ENCODE data around the gene NDUFS2. TPM values are rescaled to one million over a fixed set of nuclear protein-coding genes. Genes with fewer than 3 reads are reported as not detected.

NDUFS2 gene
- total RNA-seq, 1 experiment from 2014 or later = 94.9 TPM

DNA sequence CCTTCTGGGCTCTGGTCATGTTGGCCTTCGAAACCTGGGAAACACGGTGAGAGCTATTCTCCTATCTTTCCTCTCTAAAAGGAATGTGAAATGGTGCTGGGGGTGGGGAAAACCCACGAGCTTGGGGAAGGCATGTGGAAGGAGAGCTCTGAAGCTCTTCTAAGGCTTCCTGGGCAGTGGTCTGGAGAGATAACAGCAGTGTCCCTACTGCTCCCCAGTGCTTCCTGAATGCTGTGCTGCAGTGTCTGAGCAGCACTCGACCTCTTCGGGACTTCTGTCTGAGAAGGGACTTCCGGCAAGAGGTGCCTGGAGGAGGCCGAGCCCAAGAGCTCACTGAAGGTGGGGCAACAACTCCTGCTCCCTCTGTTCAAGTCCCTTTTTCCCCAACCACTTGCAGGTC lies 40.1 kb upstream of the NDUFS2 start:
- POLR2A ChIA-PET = no interaction called here

GRCh38 chr1:161162806-161163205 lies 39.4 kb upstream of the NDUFS2 start:
- H3K36me3 ChIP-seq (ENCODE audit: control insufficient read depth, insufficient read depth, low read length) = peaks cover 5% of the 10 kb centered on the region; the same call in 1 of the 2 replicates
- POLR2A ChIA-PET = no interaction called here

More for the DNA sequence above, 40.1 kb upstream of the NDUFS2 start:
- no peak for DNase-seq (ENCODE audit: low read depth, low spot score)
- ATAC-seq = no peak
- no peaks in the 10 kb centered on the region for H3K9me3 ChIP-seq (ENCODE audit: control insufficient read depth, insufficient read depth, low read depth, low read length)
- CTCF ChIA-PET = no interaction called here
- H3K4me3 ChIP-seq (ENCODE audit: low read depth in 2 of 2, low read length in 2 of 2) = no peak overlapping the region
- TF ChIP-seq TCF7L2 (IDR thresholded peaks at IDR 0.05; ENCODE audit: low read depth, low read length) (no peak), POLR2AphosphoS5 (IDR thresholded peaks at IDR 0.05; ENCODE audit: low read depth, low read length) (no peak), SIN3A (IDR thresholded peaks at IDR 0.05; ENCODE audit: borderline replicate concordance, insufficient read depth, low read depth, low read length) (no peak)
- TF ChIP-seq, protein P1, sequence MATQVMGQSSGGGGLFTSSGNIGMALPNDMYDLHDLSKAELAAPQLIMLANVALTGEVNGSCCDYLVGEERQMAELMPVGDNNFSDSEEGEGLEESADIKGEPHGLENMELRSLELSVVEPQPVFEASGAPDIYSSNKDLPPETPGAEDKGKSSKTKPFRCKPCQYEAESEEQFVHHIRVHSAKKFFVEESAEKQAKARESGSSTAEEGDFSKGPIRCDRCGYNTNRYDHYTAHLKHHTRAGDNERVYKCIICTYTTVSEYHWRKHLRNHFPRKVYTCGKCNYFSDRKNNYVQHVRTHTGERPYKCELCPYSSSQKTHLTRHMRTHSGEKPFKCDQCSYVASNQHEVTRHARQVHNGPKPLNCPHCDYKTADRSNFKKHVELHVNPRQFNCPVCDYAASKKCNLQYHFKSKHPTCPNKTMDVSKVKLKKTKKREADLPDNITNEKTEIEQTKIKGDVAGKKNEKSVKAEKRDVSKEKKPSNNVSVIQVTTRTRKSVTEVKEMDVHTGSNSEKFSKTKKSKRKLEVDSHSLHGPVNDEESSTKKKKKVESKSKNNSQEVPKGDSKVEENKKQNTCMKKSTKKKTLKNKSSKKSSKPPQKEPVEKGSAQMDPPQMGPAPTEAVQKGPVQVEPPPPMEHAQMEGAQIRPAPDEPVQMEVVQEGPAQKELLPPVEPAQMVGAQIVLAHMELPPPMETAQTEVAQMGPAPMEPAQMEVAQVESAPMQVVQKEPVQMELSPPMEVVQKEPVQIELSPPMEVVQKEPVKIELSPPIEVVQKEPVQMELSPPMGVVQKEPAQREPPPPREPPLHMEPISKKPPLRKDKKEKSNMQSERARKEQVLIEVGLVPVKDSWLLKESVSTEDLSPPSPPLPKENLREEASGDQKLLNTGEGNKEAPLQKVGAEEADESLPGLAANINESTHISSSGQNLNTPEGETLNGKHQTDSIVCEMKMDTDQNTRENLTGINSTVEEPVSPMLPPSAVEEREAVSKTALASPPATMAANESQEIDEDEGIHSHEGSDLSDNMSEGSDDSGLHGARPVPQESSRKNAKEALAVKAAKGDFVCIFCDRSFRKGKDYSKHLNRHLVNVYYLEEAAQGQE (IDR thresholded peaks at IDR 0.05; ENCODE audit: insufficient read depth in 1 of 2, low read depth in 2 of 2, low read length in 1 of 2) = no peak
- TF ChIP-seq, protein P2, sequence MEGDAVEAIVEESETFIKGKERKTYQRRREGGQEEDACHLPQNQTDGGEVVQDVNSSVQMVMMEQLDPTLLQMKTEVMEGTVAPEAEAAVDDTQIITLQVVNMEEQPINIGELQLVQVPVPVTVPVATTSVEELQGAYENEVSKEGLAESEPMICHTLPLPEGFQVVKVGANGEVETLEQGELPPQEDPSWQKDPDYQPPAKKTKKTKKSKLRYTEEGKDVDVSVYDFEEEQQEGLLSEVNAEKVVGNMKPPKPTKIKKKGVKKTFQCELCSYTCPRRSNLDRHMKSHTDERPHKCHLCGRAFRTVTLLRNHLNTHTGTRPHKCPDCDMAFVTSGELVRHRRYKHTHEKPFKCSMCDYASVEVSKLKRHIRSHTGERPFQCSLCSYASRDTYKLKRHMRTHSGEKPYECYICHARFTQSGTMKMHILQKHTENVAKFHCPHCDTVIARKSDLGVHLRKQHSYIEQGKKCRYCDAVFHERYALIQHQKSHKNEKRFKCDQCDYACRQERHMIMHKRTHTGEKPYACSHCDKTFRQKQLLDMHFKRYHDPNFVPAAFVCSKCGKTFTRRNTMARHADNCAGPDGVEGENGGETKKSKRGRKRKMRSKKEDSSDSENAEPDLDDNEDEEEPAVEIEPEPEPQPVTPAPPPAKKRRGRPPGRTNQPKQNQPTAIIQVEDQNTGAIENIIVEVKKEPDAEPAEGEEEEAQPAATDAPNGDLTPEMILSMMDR (IDR thresholded peaks at IDR 0.05) = no peak
- in situ Hi-C loops (cut with HindIII; ENCODE audit: low pct_unique_long_range_greater_than_20kb, low sequenced_read_pairs) (no loop called here), intact Hi-C loops (cut with micrococcal nuclease; ENCODE audit: unreplicated experiment) (no loop called here)
- no peaks in the 10 kb centered on the region for H3K27me3 ChIP-seq (ENCODE audit: control insufficient read depth, insufficient read depth, low read length)
- H3K27ac ChIP-seq (ENCODE audit: low read length) = no peak overlapping the region
- H3K4me1 ChIP-seq (ENCODE audit: control insufficient read depth, insufficient read depth, low read length) = peaks cover 27% of the 10 kb centered on the region
- BruUV-seq (replicated peaks) = no TSS peak
- peaks cover 11% of the 10 kb centered on the region for H3K36me3 ChIP-seq (ENCODE audit: control insufficient read depth, insufficient read depth, low read length)

More at GRCh38 chr1:161162806-161163205, 39.4 kb upstream of the NDUFS2 start:
- DNase-seq (ENCODE audit: low read depth, low spot score) (no peak), ATAC-seq (no peak)
- Histone ChIP-seq H3K4me1 (ENCODE audit: control insufficient read depth, insufficient read depth, low read length) (peaks cover 30% of the 10 kb centered on the region), H3K9me3 (ENCODE audit: control insufficient read depth, insufficient read depth, low read depth, low read length) (no peaks in the 10 kb centered on the region), H3K27ac (ENCODE audit: low read length) (no peak overlapping the region), H3K27me3 (ENCODE audit: control insufficient read depth, insufficient read depth, low read length) (no peaks in the 10 kb centered on the region), H3K4me3 (ENCODE audit: low read depth in 2 of 2, low read length in 2 of 2) (no peak overlapping the region)
- no TSS peak for BruUV-seq (replicated peaks)
- TF ChIP-seq SIN3A (IDR thresholded peaks at IDR 0.05; ENCODE audit: borderline replicate concordance, insufficient read depth, low read depth, low read length) = no peak
- no peak for TF ChIP-seq TCF7L2 (IDR thresholded peaks at IDR 0.05; ENCODE audit: low read depth, low read length)
- TF ChIP-seq POLR2AphosphoS5 (IDR thresholded peaks at IDR 0.05; ENCODE audit: low read depth, low read length) = no peak
- TF ChIP-seq, protein P1 (IDR thresholded peaks at IDR 0.05; ENCODE audit: insufficient read depth in 1 of 2, low read depth in 2 of 2, low read length in 1 of 2) = no peak
- TF ChIP-seq, protein P2 (IDR thresholded peaks at IDR 0.05) = no peak
- in situ Hi-C loops (cut with HindIII; ENCODE audit: low pct_unique_long_range_greater_than_20kb, low sequenced_read_pairs) = no loop called here
- CTCF ChIA-PET = no interaction called here
- intact Hi-C loops (cut with micrococcal nuclease; ENCODE audit: unreplicated experiment) = no loop called here
